Neural cell (in vitro differentiated cells): ENCODE results near the gene MBD5. TPM values are rescaled to one million over a fixed set of nuclear protein-coding genes. Genes with fewer than 3 reads are reported as not detected.
"Not testable (repeated sequence)": the region's sequence is repeated elsewhere in the genome, so short reads cannot be mapped to it uniquely, and the experiment has no call there.

Experiments
- H2AFZ ChIP-seq: fragments of 200-600, 300-800 bp; sonication (generic), shearing (Covaris generic); 2 replicates; pipeline ENCODE4 v1.6.0; 2014; ENCODE audit warnings: low read depth, mild to moderate bottlenecking, antibody characterized with exemption, low read length, moderate library complexity
- H3F3A ChIP-seq: fragments of 200-600 bp; shearing (Covaris generic); 2 replicates; pipeline ENCODE4 v1.6.1; 2016; ENCODE audit warnings: mild to moderate bottlenecking, moderate library complexity, mixed read lengths, antibody characterized with exemption, low read length; ENCODE audit not compliant: insufficient read depth, poor library complexity, severe bottlenecking
- H3K27ac ChIP-seq: fragments of 200-600, 300-800 bp; sonication (generic), shearing (Covaris generic); 2 replicates; pipeline ENCODE4 v1.5.1; 2014; ENCODE audit warnings: mild to moderate bottlenecking, low read length, moderate library complexity
- H3K27me3 ChIP-seq: fragments of 300-800, 200-600 bp; sonication (generic), shearing (Covaris generic); 2 replicates; pipeline ENCODE4 v1.6.0; 2014; ENCODE audit warnings: mild to moderate bottlenecking, low read depth, low read length, moderate library complexity; ENCODE audit not compliant: insufficient read depth
- H3K36me3 ChIP-seq: fragments of 300-800, 200-600 bp; sonication (generic), shearing (Covaris generic); 2 replicates; pipeline ENCODE4 v1.5.1; 2014; ENCODE audit warnings: mild to moderate bottlenecking, antibody characterized with exemption, low read length, moderate library complexity; ENCODE audit not compliant: insufficient read depth
- H3K4me2 ChIP-seq: fragments of 300-800, 200-600 bp; sonication (generic), shearing (Covaris generic); 2 replicates; pipeline ENCODE4 v1.6.0; 2014; ENCODE audit warnings: mild to moderate bottlenecking, low read length
- H3K4me3 ChIP-seq: fragments of 300-800, 200-600 bp; sonication (generic), shearing (Covaris generic); 2 replicates; pipeline ENCODE4 v1.5.1; 2014; ENCODE audit warnings: mild to moderate bottlenecking, low read length, moderate library complexity
- H3K79me2 ChIP-seq: fragments of 200-600 bp; shearing (Covaris generic); replicated peaks from 2 replicates; pipeline ENCODE4 v1.6.0; 2014; ENCODE audit warnings: mild to moderate bottlenecking, low read length, moderate library complexity; ENCODE audit not compliant: insufficient read depth
- H3K9ac ChIP-seq: fragments of 300-800, 200-600 bp; sonication (generic), shearing (Covaris generic); 2 replicates; pipeline ENCODE4 v1.6.1; 2016; ENCODE audit warnings: mild to moderate bottlenecking, low read length, mixed read lengths
- H3K9me2 ChIP-seq: fragments of 200-600 bp; shearing (Covaris generic); 2 replicates; pipeline ENCODE4 v1.6.1; 2016; ENCODE audit warnings: mild to moderate bottlenecking, low read length, mixed read lengths; ENCODE audit not compliant: insufficient read depth
- H3K9me3 ChIP-seq: fragments of 200-600, 300-800 bp; sonication (generic), shearing (Covaris generic); 2 replicates; pipeline ENCODE4 v1.6.1; 2016; ENCODE audit warnings: mild to moderate bottlenecking, mixed run types, low read length, moderate library complexity, mixed read lengths
- H4K20me1 ChIP-seq: fragments of 200-600 bp; shearing (Covaris generic); 2 replicates; pipeline ENCODE4 v1.6.1; 2016; ENCODE audit warnings: mild to moderate bottlenecking, mixed run types; ENCODE audit not compliant: insufficient read depth
- EP300 ChIP-seq: fragments of 450-650 bp; conservative IDR thresholded peaks from 2 replicates; pipeline ENCODE4 v1.6.1; 2014; ENCODE audit warnings: antibody characterized with exemption, mild to moderate bottlenecking, moderate library complexity; ENCODE audit not compliant: poor library complexity, severe bottlenecking
- EZH2 ChIP-seq: fragments of 200-600, 300-800 bp; shearing (Covaris generic), sonication (generic); IDR thresholded peaks from 2 replicates; pipeline ENCODE4 v1.6.1; 2014; ENCODE audit warnings: antibody characterized with exemption, low read length, borderline replicate concordance, mild to moderate bottlenecking; ENCODE audit not compliant: insufficient read depth, poor library complexity, severe bottlenecking
- MXI1 ChIP-seq: fragments of 450-650 bp; conservative IDR thresholded peaks from 2 replicates; pipeline ENCODE4 v1.6.1; 2014; ENCODE audit warnings: antibody characterized with exemption, mild to moderate bottlenecking; ENCODE audit not compliant: poor library complexity, severe bottlenecking
- POLR2AphosphoS5 ChIP-seq: IDR thresholded peaks from 2 replicates; pipeline ENCODE4 v1.6.1; 2012
- RAD21 ChIP-seq: fragments of 450-650 bp; conservative IDR thresholded peaks from 2 replicates; pipeline ENCODE4 v1.6.1; 2014; ENCODE audit warnings: antibody characterized with exemption, mild to moderate bottlenecking, moderate library complexity
- SMC3 ChIP-seq: fragments of 450-650 bp; conservative IDR thresholded peaks from 2 replicates; pipeline ENCODE4 v1.6.1; 2014; ENCODE audit warnings: antibody characterized with exemption, mild to moderate bottlenecking, moderate library complexity; ENCODE audit not compliant: poor library complexity
- TAF1 ChIP-seq: IDR thresholded peaks from 2 replicates; pipeline ENCODE4 v1.6.1; 2012; ENCODE audit warnings: low read depth
- polyA plus RNA-seq: library from polyadenylated mRNA; depleted of rRNA; stranded (reverse); fragments of >200 nt; gene quantifications from 2 replicates; pipeline ENCODE4 v1.2.3, GENCODE V29; 2014
- TF ChIP-seq, protein P1 (sequence below): fragments of 450-650 bp; IDR thresholded peaks from 2 replicates; pipeline ENCODE4 v1.5.1; 2014; ENCODE audit warnings: antibody characterized with exemption, mild to moderate bottlenecking, moderate library complexity; ENCODE audit not compliant: poor library complexity, severe bottlenecking
- TF ChIP-seq, protein P2 (sequence below): IDR thresholded peaks from 2 replicates; pipeline ENCODE4 v1.6.1; 2012; ENCODE audit warnings: borderline replicate concordance

The MBD5 gene
- polyA plus RNA-seq, 1 donor from 2014 or later, result 9.7 TPM

DNA sequence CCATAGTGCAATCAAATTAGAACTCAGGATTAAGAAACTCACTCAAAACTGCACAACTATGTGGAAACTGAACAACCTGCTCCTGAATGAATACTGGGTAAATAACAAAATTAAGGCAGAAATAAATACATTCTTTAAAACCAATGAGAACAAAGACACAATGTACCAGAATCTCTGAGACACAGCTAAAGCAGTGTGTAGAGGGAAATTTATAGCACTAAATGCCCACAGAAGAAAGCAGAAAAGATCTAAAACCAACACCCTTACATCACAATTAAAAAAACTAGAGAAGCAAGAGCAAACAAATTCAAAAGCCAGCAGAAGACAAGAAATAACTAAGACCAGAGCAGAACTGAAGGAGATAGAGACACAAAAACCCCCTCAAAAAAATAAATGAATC is 18.5 kb upstream of the MBD5 start:
- not testable (repeated sequence) for H3K4me2 ChIP-seq, H3K9me3 ChIP-seq, H4K20me1 ChIP-seq, H2AFZ ChIP-seq, H3K27me3 ChIP-seq, H3F3A ChIP-seq, H3K9me2 ChIP-seq, H3K27ac ChIP-seq, H3K9ac ChIP-seq, H3K4me3 ChIP-seq, H3K36me3 ChIP-seq
- peaks cover 56% of the 10 kb centered on the region for H3K79me2 ChIP-seq

DNA sequence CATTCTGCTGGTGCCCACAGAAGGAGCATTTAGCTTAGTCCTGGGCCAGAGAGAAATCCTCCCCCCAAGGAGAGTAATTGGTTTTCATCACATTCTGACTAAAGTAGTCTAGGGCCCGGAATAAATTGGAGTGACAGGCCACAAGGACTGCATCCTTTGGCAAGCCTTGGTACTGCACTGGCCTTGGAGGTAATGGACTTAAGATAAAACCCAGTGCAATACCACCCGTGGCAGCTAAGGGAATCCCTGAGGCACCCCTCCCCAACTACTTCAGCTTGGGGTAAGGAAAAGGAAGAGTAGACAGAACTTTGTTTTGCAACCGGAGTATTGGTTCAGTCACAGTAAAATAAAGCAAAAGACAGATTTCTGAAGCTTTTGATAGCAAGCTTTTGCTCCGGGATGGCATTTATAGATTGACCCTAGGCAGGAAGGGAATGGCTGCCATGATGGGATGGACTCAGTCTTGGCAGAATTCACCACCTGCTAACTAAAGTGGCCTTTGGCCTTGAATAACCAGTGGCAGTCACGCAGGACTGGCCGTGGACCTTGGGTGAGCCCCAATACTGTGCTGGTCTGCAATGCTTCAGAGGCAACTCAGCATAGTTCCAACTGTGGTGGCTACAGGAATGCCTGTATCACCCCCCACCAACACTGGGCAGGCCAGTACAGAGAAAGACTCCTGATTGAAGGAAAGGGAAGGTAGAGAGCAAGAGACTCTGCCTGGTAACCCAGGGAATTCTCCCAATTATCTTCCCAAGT is 14.5 kb upstream of the MBD5 start:
- Histone ChIP-seq H2AFZ (no peak overlapping the region), H3K27me3 (no peaks in the 10 kb centered on the region), H3K4me2 (no peak overlapping the region), H3K9me3 (peaks cover 7% of the 10 kb centered on the region), H3K36me3 (no peaks in the 10 kb centered on the region), H3K79me2 (peaks cover 68% of the 10 kb centered on the region), H3K4me3 (no peak overlapping the region), H3K9me2 (no peaks in the 10 kb centered on the region), H3K9ac (no peak overlapping the region), H3K27ac (no peak overlapping the region), H3F3A (no peaks in the 10 kb centered on the region), H4K20me1 (no peaks in the 10 kb centered on the region)
- no peak for TF ChIP-seq RAD21
- TF ChIP-seq EP300, result no peak
- TF ChIP-seq, protein P1, sequence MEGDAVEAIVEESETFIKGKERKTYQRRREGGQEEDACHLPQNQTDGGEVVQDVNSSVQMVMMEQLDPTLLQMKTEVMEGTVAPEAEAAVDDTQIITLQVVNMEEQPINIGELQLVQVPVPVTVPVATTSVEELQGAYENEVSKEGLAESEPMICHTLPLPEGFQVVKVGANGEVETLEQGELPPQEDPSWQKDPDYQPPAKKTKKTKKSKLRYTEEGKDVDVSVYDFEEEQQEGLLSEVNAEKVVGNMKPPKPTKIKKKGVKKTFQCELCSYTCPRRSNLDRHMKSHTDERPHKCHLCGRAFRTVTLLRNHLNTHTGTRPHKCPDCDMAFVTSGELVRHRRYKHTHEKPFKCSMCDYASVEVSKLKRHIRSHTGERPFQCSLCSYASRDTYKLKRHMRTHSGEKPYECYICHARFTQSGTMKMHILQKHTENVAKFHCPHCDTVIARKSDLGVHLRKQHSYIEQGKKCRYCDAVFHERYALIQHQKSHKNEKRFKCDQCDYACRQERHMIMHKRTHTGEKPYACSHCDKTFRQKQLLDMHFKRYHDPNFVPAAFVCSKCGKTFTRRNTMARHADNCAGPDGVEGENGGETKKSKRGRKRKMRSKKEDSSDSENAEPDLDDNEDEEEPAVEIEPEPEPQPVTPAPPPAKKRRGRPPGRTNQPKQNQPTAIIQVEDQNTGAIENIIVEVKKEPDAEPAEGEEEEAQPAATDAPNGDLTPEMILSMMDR, result no peak
- no peak for TF ChIP-seq MXI1
- no peak for TF ChIP-seq POLR2AphosphoS5
- no peak for TF ChIP-seq TAF1
- TF ChIP-seq SMC3, result no peak
- TF ChIP-seq, protein P2, sequence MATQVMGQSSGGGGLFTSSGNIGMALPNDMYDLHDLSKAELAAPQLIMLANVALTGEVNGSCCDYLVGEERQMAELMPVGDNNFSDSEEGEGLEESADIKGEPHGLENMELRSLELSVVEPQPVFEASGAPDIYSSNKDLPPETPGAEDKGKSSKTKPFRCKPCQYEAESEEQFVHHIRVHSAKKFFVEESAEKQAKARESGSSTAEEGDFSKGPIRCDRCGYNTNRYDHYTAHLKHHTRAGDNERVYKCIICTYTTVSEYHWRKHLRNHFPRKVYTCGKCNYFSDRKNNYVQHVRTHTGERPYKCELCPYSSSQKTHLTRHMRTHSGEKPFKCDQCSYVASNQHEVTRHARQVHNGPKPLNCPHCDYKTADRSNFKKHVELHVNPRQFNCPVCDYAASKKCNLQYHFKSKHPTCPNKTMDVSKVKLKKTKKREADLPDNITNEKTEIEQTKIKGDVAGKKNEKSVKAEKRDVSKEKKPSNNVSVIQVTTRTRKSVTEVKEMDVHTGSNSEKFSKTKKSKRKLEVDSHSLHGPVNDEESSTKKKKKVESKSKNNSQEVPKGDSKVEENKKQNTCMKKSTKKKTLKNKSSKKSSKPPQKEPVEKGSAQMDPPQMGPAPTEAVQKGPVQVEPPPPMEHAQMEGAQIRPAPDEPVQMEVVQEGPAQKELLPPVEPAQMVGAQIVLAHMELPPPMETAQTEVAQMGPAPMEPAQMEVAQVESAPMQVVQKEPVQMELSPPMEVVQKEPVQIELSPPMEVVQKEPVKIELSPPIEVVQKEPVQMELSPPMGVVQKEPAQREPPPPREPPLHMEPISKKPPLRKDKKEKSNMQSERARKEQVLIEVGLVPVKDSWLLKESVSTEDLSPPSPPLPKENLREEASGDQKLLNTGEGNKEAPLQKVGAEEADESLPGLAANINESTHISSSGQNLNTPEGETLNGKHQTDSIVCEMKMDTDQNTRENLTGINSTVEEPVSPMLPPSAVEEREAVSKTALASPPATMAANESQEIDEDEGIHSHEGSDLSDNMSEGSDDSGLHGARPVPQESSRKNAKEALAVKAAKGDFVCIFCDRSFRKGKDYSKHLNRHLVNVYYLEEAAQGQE, result no peak
- TF ChIP-seq EZH2, result no peak
